ENCODE data around the gene PTRHD1. TPM values are rescaled to one million over a fixed set of nuclear protein-coding genes. Genes with fewer than 3 reads are reported as not detected.

The PTRHD1 gene
- total and polyA plus RNA-seq, 2 of the 8 experiments (the other 6 are each of a cell fraction or from before 2014, with no cell fraction given), result 46.2 to 91.9 TPM

DNA sequence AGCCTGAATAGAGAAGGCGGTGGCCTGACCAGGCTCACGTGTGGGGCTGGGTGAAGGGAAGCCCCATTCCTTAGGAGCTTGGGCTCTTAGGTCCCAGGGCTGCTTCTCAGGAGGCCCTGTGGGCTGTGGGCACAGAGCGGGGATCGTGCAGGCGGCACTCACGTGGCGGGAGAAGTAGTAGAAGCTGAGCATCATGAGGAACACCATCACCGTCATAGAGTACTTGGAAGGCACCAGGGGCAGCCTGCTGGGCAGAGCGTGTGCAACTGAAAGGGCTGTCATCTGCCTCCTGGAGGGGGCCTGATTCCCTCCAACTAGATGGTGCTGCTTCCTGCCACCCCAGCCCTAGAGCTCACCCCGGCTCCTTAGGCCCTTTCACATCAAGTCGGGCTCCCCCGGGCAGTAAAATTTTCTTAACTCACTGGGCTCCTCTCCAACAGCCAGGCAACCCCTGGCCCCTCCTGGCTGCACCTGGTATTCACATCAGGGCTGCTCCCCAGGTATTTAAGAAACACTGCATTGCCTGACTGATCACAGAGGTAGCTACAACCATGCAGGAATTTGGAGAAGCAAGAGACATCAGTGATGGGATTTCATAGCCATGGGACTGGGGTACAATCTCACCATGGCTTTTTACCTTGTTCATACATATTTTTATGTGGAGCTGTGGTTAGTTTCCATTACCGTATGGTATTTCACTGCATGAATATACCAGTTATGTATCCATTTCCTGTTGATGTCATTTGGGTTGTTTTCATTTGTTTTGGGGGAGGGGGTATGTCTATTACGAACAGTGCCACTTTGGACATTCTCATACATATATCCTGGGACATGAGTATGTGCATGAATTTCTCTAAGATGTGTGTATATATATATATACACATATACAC is 32.9 kb upstream of the PTRHD1 start (continued):
- TF ChIP-seq NANOG (IDR thresholded peaks at IDR 0.05; ENCODE audit: insufficient read depth, low read depth, low read length, poor library complexity, severe bottlenecking) (no peak), SP1 (IDR thresholded peaks at IDR 0.05; ENCODE audit: low read depth, low read length) (no peak), ZNF274 (IDR thresholded peaks at IDR 0.05; ENCODE audit: borderline replicate concordance, extremely low read depth, low read length) (no peak), CBX8 (IDR thresholded peaks at IDR 0.05; ENCODE audit: borderline replicate concordance, low read depth, low read length) (no peak), SAP30 (IDR thresholded peaks at IDR 0.05; ENCODE audit: insufficient read depth, insufficient replicate concordance, low read length) (no peak), RFX5 (IDR thresholded peaks at IDR 0.05; ENCODE audit: borderline replicate concordance, low read depth, low read length) (no peak), RXRA (IDR thresholded peaks at IDR 0.05; ENCODE audit: insufficient read depth, low read depth, low read length) (no peak)
- TF ChIP-seq, protein P1, sequence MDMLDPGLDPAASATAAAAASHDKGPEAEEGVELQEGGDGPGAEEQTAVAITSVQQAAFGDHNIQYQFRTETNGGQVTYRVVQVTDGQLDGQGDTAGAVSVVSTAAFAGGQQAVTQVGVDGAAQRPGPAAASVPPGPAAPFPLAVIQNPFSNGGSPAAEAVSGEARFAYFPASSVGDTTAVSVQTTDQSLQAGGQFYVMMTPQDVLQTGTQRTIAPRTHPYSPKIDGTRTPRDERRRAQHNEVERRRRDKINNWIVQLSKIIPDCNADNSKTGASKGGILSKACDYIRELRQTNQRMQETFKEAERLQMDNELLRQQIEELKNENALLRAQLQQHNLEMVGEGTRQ (IDR thresholded peaks at IDR 0.05; ENCODE audit: low read length), result no peak
